ENCODE results near the gene HMG20A. TPM values are rescaled to one million over a fixed set of nuclear protein-coding genes. Genes with fewer than 3 reads are reported as not detected.

Gene HMG20A
- total and polyA plus RNA-seq, 8 donors: 7.8 to 20.5 (median 12.9) TPM

DNA sequence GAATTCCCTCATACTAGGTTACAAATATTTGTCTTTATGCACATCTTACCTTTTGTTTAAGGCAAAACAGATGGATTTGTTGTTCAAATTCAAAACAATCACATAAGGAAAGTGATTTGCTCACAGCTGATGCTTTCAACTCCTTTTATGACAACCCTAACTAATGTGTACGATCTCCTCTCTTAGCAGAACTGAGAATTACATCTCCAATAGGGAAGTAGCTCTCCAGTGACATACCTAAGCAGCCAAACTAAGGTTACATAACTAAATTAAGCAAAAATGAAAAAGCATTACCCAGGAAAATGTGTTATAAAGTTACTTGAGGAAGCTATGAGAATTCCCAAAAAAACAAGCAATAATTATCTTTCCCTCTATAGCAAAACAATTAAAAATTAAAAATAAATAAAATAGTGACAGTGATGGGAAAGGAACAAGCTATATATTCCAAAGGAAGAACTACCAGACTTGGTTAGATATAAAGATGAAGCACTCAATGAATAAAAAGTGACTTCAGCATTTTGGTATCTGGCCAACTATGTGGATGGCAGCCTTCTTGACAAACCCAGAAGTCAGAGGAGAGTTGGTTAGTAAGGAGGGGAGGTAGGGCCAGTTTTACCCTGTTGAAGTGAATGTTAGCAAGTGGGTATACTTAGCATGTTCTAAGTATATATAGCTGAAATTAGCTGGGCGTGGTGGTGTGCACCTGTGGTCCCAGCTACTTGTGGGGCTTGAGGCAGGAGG, 33.2 kb upstream of the HMG20A start:
- WGBS, 2 donors: 92 to 97% methylated on average over 2 of the region's 2 CpGs
- Histone ChIP-seq H3K27ac (no peak overlapping the region), H3K36me3 (no peaks in the 10 kb centered on the region), H3K27me3 (no peaks in the 10 kb centered on the region), H3K4me3 (no peak overlapping the region), H3K4me1 (peaks cover 0 to 5% (median 0%) of the 10 kb centered on the region in 3 donors), H3K9me3 (no peaks in the 10 kb centered on the region)
- FAIRE-seq (no peak), DNase-seq (no peak), ATAC-seq (no peak)
- intact Hi-C loops (cut with DNase I): no loop called here
- TF ChIP-seq, protein P1, sequence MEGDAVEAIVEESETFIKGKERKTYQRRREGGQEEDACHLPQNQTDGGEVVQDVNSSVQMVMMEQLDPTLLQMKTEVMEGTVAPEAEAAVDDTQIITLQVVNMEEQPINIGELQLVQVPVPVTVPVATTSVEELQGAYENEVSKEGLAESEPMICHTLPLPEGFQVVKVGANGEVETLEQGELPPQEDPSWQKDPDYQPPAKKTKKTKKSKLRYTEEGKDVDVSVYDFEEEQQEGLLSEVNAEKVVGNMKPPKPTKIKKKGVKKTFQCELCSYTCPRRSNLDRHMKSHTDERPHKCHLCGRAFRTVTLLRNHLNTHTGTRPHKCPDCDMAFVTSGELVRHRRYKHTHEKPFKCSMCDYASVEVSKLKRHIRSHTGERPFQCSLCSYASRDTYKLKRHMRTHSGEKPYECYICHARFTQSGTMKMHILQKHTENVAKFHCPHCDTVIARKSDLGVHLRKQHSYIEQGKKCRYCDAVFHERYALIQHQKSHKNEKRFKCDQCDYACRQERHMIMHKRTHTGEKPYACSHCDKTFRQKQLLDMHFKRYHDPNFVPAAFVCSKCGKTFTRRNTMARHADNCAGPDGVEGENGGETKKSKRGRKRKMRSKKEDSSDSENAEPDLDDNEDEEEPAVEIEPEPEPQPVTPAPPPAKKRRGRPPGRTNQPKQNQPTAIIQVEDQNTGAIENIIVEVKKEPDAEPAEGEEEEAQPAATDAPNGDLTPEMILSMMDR (IDR thresholded peaks at IDR 0.05): no peak

- intact Hi-C loops (cut with DNase I): no loop called here
- peaks cover 0 to 5% (median 0%) of the 10 kb centered on the region in 3 donors for H3K4me1 ChIP-seq
- no peaks in the 10 kb centered on the region for H3K36me3 ChIP-seq
- TF ChIP-seq, protein P1 (IDR thresholded peaks at IDR 0.05): no peak
- no peaks in the 10 kb centered on the region for H3K9me3 ChIP-seq
- no peak for DNase-seq
- ATAC-seq: no peak
- WGBS, 2 donors: 83 to 85% methylated on average over 3 of the region's 3 CpGs
- no peaks in the 10 kb centered on the region for H3K27me3 ChIP-seq
- H3K4me3 ChIP-seq: no peak overlapping the region
- no peak overlapping the region for H3K27ac ChIP-seq
- no peak for FAIRE-seq
Measured at GRCh38 chr15:77391372-77391951, 29.2 kb upstream of the HMG20A start.

DNA sequence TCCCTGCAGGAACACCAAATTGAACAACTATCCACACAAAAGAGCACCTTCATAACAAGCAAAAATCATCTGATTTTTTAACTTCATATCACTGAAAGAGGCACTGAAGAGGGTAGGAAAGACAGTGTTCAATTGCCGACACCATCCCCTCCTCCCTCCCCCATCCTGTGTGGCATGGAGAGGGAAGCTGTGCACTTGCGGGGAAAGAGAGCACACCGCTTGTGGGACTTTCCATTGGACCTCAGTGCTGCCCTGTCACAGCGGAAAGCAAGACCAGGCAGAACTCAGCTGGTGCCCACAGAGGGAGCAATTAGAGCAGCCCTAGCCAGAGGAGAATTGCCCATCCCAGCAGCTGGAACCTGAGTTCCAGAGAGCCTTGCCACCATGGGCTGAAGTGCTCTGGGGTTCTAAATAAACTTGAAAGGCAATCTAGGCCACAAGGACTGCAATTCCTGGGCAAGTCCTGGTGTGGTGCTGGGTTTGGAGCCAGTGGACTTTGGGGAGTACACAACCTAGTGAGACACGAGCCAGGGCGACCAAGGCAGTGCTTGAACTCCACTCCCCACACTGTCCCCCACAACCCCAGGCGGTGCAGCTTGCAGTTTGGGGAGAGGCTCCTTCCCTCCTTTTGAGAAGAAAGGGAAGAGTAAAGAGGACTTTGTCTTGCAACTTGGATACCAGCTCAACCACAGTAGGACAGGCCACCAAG, 27.8 kb upstream of the HMG20A start:
- no peaks in the 10 kb centered on the region for H3K27me3 ChIP-seq
- WGBS, 2 donors: 97 to 99% methylated on average over 7 of the region's 7 CpGs
- H3K4me3 ChIP-seq: no peak overlapping the region
- no peaks in the 10 kb centered on the region for H3K36me3 ChIP-seq
- TF ChIP-seq, protein P1 (IDR thresholded peaks at IDR 0.05): no peak
- ATAC-seq: no peak
- no peak for FAIRE-seq
- no peak overlapping the region for H3K27ac ChIP-seq
- intact Hi-C loops (cut with DNase I): no loop called here
- H3K9me3 ChIP-seq: no peaks in the 10 kb centered on the region
- peaks cover 0 to 5% (median 0%) of the 10 kb centered on the region in 3 donors for H3K4me1 ChIP-seq
- no peak for DNase-seq

- H3K9me3 ChIP-seq: no peaks in the 10 kb centered on the region
- H3K4me3 ChIP-seq: no peak overlapping the region
- H3K27ac ChIP-seq: no peak overlapping the region
- FAIRE-seq: no peak
- H3K36me3 ChIP-seq: no peaks in the 10 kb centered on the region
- peak in 2 of 4 donors; percentile 17 to 47 for ATAC-seq
- no peaks in the 10 kb centered on the region for H3K27me3 ChIP-seq
- intact Hi-C loops (cut with DNase I): no loop called here
- H3K4me1 ChIP-seq: peaks cover 0 to 5% (median 0%) of the 10 kb centered on the region in 3 donors
- TF ChIP-seq, protein P1 (IDR thresholded peaks at IDR 0.05): no peak
- no peak for DNase-seq
Measured at GRCh38 chr15:77393471-77393840, 27.2 kb upstream of the HMG20A start.
